Head of caudate nucleus (tissue), 42 donors: ENCODE measurements around the gene ACSM6.
"Not testable (repeated sequence)": the region's sequence is repeated elsewhere in the genome, so short reads cannot be mapped to it uniquely, and the experiment has no call there.

ENCODE experiments used
- DNase-seq, 42 donors: peaks; one replicate each; pipeline versions ENCODE4 v3.0.0 to v3.0.0-alpha.2; 2020 to 2021; ENCODE audit warnings: mixed read lengths in 7 of 42
- intact Hi-C: fragments of 100-400 bp; cut with DNase I; formaldehyde crosslinking; loops from one replicate; pipeline ENCODE4 v1.15.0; 2022

The ACSM6 gene

DNA sequence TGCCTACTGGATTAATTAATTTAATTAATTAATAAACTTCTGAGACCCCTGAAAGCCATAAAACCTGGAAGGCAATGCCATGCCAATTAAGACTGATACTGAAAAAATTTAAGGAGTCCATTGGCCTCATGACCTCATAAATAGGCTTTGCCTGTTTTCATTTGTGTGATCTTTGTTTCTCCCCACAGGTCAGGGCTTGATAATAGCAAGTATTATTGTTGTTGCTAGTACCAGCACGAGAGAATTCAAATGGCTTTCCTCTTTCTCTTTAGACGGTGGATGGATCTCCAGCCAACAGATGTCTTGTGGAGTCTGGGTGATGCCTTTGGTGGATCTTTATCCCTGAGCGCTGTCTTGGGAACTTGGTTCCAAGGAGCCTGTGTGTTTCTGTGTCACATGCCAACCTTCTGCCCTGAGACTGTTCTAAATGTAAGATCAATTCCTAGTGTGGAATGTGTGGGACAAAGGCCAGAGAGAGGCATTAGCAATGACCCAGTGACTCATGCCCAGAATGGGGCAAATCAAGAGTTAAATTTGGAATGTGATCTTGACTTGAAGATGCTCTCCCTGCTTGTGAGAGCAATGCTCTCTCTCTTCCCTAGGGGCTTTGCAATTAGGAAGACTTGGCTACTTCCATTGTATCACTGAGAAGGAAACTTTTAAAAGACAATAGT lies 17.7 kb downstream of the ACSM6 start:
- intact Hi-C loops: no loop called here
- DNase-seq: no peak

DNA sequence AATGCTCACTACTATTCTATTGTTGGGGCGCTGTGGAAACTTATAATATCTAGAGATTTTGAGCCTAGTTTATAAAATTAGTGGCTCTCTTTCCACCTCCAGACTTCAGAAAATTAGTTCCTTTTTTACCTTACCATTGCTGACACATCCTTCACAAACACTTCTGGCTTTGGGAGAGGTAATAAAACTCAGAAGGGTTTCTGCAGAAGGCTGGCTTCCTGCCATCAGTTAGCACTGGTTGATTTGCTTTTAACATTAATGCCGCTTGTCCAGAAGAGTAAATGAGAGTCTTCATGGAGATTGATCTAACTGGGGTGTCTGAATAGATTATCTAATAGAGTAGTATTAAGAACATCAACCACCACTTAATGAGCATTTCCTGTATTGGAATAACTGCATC lies 20.3 kb downstream of the ACSM6 start:
- DNase-seq: no peak
- intact Hi-C loops: no loop called here

DNA sequence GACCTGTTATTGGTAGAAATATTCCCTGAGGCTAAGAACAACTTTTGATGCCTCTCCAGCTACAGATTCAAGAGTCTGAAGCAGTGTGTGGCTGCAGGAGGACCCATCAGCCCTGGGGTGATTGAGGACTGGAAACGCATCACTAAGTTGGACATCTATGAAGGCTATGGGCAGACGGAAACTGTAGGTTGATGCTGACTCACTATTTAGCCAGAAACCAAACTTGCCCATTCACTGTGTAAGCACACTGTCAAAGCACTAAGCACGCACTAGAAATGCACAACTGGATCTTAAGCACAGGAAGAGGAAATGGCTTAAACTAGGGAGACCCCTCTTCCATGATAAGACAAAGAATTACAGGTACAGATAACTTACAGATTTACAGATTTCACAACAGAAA lies 20.8 kb downstream of the ACSM6 start:
- intact Hi-C loops: no loop called here
- DNase-seq: no peak

DNA sequence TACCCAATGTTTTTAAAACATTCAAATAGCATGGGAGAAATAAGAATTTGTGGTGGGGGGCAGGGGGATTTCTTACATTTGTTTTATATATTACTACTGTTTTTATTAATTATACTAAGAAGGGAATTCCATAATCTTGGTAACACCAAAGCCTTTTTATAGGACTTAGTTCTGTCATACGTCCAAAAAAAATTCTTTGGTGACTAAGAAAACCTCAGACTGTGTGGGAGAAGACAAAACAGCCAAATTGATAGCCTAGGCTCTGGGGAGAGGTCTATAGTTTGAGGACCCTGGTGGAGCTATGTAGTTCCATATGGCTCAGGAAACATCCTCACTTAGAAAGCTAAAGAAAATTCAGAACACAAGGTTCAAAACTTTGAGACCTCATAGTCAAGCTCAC lies 23.4 kb downstream of the ACSM6 start:
- DNase-seq: no peak
- intact Hi-C loops: no loop called here

DNA sequence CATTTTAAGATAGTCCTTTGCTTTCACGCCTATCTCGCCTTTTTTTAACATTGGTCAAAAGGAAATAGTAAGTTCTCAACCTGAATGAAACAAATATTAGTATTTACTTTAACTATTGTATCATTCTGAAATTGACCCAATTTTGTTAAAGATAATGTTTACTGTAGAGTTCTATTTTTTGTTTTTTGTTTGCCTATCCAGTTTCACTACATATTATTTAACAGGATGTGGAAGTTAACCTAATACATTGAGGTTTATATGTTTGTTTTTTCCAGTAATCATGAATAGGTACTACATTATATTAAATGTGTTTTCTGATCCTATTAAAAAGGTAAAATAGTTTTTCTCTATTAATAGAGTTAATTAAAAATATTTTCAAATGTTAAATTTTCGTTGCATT lies 26.5 kb downstream of the ACSM6 start:
- intact Hi-C loops: no loop called here

DNA sequence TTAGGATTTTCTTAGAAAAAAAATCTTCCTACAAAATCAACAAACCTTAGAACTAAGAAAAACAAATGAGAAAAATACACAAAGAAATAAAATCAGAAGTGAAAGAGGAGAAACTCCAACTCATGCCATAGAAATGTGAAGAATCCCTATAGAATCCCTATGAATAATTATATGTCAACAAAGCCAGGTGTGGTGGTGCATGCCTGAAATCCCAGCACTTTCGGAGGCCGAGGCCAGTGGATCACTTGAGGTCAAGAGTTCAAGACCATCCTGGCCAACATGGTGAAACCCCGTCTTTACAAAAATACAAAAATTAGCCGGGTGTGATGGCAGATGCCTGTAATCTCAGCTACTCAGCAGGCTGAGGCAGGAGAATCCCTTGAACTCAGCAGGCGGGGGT lies 27.1 kb downstream of the ACSM6 start:
- no peak for DNase-seq
- intact Hi-C loops: no loop called here

More for the DNA sequence above, 26.5 kb downstream of the ACSM6 start:
- no peak for DNase-seq

DNA sequence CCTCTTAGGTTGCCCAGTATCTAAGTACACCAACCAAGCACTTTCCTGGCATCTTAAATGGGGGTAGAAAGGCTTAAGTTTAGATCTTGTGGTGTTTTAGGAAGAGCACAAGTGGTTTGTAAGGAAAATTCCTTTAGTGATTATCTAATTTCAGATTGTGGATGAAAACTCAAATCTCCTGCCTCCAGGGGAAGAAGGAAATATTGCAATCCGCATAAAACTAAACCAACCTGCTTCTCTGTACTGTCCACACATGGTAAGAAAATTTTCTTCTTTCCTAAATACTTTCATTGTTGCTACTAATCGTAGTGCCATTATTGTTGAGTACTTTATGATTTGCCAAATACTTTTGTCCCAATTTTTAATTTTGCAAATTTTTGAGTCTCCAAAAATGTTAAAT lies 31.1 kb downstream of the ACSM6 start:
- no peak for DNase-seq
- intact Hi-C loops: no loop called here

DNA sequence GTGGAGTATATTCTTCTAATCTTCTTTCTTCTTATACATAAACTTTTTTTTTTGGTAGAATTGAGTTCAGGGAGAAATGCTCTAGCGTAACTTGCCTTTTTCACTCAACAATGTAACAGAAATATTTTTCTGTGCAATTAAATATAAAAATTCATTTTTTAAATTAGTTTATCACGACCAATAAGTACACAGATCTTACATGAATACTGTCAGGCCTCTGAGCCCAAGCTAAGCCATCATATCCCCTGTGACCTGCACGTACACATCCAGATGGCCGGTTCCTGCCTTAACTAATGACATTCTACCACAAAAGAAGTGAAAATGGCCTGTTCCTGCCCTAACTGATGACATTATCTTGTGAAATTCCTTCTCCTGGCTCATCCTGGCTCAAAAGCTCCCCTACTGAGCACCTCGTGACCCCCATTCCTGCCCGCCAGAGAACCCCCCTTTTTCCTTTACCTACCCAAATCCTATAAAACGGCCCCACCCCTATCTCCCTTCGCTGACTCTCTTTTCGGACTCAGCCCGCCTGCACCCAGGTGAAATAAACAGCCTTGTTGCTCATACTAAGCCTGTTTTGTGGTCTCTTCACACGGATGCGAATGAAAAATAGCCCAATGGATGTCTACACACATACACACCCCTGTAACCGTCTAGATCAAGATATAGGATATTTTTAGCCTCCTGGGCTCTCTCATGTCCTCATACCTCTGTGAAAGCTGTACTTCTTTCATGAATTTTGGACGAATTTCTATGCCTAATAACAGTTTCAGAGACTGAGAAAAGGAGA lies 35.1 kb downstream of the ACSM6 start:
- intact Hi-C loops, DNase-seq: not testable (repeated sequence)

DNA sequence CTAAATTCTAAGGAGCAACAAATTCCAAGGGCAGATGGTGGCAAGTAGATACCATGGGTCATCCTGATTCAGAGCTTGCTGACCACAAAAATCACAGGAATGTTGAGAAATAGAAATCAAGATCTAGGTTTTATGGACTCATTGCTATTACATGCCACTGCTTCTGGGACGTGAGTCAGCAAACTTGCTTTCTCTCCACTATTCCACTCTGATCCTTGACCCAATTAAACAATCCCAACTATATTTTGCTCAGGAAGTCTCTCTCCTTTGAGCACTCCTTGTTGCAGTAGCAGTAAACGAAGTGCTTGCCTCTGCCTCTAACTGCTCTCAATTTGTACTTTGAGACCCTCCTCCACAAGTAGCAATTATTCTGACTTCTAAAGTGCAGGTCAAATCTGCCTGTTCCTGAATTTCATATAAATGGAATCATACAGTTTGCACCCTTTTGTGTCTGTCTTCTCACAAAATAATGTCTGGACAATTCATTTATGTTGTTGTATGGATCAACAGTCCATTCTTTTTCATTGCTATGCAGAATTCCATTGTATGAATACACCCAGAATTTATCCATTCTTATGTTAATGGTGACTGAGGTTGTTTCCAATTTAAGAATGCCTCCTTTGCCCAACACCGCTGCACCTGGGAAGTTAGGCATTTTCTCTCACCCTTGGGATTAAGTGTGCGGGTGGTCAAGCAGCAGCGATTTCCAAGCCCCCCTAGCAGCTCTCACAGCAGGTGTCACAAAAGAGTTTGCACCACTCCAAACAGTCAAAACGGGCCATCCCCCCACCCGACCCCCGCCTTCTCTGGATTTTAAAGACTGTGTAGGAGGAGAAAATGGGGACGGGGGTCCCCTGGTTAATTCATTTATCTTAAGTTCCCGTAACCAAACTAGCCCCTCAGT lies 35.9 kb downstream of the ACSM6 start:
- intact Hi-C loops: no loop called here
- no peak for DNase-seq

DNA sequence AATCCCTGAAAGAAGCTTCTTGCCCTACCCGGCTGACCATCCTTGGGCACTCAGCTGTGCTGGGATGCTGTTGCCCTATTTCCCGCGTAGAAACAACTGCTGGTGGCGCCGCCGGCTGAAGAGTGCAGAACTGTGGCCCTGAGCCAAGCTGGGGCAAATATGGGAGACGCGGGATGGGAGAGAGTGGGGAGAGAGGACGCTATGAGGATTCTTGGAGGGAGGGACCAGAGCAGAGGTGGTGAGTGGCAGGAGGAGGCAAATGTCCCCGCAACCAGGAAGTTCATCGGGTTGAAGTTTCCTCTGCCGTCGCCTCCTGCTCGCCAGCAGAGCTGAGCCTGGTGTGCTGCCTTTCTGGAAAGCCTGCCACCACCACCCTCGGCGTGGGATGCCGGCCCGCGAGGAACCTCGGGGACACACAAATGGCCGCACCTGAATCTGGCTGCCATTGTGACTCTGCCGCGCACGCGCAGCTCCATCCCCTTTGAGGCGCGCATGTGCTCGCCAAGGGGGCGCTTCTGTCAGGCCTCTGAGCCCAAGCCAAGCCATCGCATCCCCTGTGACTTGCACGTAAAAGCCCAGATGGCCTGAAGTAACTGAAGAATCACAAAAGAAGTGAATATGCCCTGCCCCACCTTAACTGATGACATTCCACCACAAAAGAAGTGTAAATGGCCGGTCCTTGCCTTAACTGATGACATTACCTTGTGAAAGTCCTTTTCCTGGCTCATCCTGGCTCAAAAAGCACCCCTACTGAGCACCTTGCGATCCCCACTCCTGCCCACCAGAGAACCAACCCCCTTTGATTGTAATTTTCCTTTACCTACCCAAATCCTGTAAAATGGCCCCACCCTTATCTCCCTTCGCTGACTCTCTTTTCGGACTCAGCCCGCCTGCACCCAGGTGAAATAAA lies 36.9 kb downstream of the ACSM6 start:
- peak in 40 of 42 donors; percentile 12 to 76 (median 52) for DNase-seq
- intact Hi-C loops: not testable (repeated sequence)

DNA sequence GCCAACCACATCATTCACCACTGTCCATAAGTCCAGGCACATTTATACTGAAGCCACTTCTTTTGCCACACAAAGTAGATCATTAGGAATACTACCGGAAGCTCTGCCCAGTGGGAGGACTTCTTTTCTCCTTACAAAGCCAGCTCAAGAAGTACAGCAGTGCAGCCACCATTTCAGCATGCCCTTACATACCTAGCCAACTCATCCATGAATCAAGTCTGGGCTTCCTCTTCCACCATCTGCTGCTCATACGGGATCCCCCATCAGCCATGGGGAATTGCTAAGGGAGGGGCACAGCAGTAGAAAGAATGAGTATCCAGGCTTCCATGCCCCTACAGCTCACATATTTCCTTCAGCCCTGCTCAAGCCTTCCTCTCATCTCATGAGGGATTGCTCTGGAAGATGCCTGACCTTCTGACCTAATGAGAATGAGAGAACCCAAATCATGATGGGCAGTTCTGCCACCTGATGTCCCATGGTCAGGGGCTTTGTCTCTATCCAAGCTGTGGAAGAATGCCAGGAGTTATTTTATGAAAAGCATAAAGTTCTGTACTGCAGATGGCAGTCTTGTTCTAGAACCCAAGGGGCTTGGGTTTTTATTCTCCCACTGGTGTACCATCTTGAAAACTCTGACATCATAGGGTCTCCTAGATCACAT lies 39.5 kb downstream of the ACSM6 start:
- DNase-seq: no peak
- intact Hi-C loops: no loop called here

DNA sequence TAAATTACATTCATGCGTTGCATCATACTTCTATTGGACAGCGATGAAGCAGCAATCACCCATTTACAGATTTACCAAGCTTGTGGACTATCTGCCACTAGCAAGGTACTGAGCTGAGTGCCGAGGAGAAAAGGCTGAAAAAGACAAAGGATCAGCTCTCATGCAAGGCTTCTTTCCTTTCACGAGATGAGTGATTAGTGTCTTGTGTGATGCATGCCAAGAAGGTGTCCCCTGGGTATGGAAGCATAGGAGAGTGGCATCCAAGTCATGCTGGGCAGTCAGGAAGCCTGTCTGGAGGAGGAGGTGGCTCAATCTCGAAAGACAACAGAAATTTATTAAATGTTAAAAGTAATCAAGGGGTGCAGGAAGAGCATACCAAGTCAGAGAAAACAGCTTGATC lies 40.9 kb downstream of the ACSM6 start:
- no peak for DNase-seq
- intact Hi-C loops: no loop called here

DNA sequence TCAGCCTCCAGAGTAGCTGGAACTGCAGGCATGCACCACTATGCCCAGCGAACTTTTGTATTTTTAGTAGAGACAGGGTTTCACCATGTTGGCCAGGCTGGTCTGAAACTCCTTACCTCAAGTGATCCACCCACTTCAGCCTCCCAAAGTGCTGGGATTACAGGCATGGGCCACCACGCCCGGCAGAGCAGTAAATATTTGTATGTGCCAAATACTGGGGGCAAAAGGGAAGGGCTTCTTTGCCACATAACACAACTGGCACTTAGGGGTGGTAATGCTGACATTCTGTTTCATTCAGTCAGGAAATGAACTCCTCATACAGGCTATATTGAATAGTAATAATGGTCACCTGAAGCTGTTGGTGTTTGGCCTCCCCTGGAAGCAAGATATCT lies 41.6 kb downstream of the ACSM6 start:
- DNase-seq: no peak
- intact Hi-C loops: no loop called here

DNA sequence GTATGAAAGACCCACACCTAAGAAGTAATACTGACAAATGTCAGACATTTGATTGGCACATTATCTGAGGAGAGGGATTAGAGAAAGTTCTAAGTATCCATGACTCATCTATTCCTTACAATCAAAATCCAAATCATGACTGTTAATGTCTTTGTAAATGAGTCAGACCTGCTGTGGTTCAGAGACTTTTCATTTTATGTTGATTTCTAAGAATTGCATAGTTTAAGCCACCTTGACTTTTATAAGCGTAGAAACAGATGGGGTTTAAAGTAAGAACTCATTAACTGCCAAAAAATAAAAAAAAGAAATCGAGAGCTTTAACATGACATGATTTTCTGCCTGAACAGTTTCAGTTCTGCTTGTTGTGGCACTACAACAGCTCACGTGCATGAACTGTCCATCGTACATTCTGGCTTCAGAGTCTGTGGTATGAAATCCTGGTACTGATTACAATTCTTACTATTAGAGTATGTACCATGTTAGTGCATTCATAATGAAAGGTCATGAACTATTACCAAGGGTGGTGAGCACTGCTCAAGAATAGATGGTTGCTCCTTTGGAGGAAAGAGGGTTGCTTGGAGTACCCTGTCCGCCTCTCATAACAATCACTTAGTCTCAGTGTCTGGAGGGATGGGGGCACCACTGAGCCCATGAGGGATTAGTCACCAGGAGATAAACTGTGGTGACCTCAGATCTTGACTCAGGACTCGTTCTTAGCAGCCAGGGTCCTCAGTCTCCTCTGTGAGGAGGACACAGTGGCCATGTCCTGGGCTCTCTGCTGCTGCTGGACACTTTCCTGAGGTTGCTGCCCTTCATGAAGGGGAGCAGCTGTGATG lies 42.2 kb downstream of the ACSM6 start:
- intact Hi-C loops: no loop called here
- DNase-seq: no peak

DNA sequence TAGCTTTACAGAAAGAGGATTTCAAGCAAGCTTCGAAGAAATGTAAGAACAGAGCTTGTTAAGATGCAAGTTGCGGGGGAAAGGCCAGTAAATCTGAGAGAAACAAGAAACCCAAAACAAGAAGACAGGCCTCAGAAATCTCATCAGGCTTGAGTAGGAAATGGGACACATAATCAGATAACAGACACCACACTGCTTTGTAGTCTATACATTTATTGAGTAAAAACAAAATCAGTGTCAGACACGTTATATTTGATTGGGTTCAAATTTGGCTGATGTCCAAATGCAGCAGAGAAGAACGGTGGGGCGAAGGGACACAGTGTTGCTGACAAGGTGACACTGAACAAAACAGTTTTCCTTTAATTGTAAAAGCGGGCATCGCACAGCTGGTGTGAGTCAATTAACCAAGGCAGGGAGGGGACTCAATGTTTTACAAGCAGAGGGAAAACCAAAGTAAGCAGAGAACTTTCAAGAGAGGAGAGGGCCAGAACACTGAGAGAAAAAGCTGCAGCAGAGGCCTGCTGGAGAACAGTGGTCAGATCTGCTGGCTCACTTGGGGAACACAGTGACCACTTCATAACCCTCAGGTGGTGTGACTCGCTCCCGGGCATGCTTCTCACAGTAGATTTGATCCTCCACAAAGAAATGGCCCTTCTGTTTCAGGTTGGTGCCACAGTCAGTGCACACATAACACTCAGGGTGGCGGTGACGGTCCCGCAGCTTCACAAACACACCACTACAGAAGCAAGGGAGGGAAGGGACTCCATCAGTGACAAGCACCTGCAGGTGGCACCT lies 43.5 kb downstream of the ACSM6 start:
- no peak for DNase-seq
- intact Hi-C loops: no loop called here

DNA sequence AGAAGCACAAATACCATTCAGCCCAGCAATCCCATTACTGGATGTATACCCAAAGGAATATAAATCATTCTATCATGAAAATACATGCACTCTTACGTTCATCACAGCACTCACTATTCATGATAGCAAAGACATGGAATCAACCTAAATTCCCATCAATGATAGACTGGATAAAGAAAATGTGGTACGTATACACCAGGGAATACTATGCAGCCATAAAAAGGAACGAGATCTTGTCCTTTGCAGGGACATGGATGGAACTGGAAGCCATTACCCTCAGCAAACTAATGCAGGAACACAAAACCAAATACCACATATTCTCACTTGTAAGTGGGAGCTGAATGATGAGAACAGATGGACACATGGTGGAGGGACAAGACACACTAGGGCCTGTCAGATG lies 46.1 kb downstream of the ACSM6 start:
- intact Hi-C loops: not testable (repeated sequence)

DNA sequence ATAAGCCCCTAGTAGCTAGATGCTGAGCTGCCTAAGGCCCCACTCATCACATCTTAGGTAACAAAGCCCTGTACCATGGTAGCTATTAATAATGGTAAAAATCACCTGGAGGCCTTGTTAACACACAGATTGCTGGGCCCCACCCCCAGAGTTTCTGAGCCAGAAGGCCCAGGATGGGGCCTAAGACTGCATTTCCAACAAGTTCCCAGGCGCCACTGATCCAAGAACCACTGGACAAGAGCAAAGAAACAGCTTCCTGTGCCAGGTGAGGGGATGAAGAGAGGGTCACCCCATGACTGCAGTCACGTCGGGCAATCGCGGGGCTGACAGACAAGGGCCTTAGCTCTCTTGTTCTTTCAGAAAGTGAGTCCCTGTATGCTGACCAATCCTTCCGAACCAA lies 46.8 kb downstream of the ACSM6 start:
- intact Hi-C loops: no loop called here
- DNase-seq: no peak

More for the DNA sequence above, 46.1 kb downstream of the ACSM6 start:
- not testable (repeated sequence) for DNase-seq
